ENCODE measurements around the gene KLHL7. TPM values are rescaled to one million over a fixed set of nuclear protein-coding genes. Genes with fewer than 3 reads are reported as not detected.

The KLHL7 gene
- total and polyA plus RNA-seq, 9 of the 15 experiments (the other 6 are each of a cell fraction or from before 2014, with no cell fraction given) = 4.2 to 63.1 (median 32.3) TPM

DNA sequence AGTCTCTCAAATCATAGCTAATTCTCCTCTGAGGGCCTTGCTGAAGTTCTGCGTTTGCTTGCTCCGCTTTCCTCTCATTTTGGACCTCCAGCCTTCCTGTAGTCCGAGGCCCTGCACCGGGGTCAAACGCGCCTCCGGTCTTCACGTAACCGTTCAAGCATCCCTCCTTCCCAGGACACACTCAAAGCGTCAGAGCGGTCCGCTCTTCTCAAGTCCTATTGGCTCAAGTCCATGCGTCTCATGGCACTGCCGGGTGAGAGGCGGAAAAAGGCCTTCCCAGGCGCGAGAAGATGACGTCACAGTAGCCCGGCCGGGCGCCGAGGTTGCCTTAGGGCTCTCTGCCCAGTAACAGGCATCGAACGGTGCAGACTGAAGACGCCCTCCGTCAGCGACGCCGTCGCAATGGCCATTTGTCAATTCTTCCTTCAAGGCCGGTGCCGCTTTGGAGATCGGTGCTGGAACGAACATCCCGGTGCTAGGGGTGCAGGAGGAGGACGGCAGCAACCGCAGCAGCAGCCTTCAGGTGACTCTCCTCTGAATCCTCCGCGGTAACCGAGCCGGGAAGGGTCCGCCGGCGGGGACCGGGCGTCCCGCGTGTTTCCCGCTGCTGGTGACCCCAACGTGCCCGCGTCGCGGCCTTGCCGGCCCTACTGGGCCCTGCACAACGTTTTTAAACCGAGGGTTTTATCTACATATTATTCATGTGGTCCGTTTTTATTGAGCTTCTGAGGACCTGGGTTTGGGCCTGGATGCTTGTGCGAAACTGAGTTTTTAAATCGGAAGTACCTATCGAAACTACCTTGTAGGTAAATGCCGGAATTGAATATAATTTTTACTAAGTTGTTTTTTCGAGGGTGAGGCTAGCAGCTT lies 76.3 kb downstream of the KLHL7 start, which contains the start of gene NUP42 (continued):
- TF ChIP-seq NFYB (IDR thresholded peaks at IDR 0.05; ENCODE audit: extremely low read depth, insufficient read length) (no peak), PURB (CRISPR knock-in tag; IDR thresholded peaks at IDR 0.05; ENCODE audit: low read depth) (no peak), GATAD2A (IDR thresholded peaks at IDR 0.05) (no peak), HDAC6 (IDR thresholded peaks at IDR 0.05; ENCODE audit: low read depth, low read length) (no peak), NR2C2 (CRISPR knock-in tag; IDR thresholded peaks at IDR 0.05) (peak; percentile 85), NR2C2 (tag; IDR thresholded peaks at IDR 0.05) (peak; percentile 97), CHCHD3 (CRISPR knock-in tag; IDR thresholded peaks at IDR 0.05) (no peak), NFIC (IDR thresholded peaks at IDR 0.05) (peak; percentile 86), PHB (CRISPR knock-in tag; IDR thresholded peaks at IDR 0.05) (no peak), ZNF165 (CRISPR knock-in tag; IDR thresholded peaks at IDR 0.05; ENCODE audit: borderline replicate concordance) (no peak), PCBP1 (IDR thresholded peaks at IDR 0.05; ENCODE audit: low read depth, low read length, poor library complexity, severe bottlenecking) (peak; percentile 91), ZNF134 (CRISPR knock-in tag; conservative IDR thresholded peaks at IDR 0.05) (no peak), MYNN (IDR thresholded peaks at IDR 0.05) (no peak; the same call in 1 of the 2 replicates), MYNN (CRISPR knock-in tag; IDR thresholded peaks at IDR 0.05) (no peak), RAD21 (CRISPR knock-in tag; conservative IDR thresholded peaks at IDR 0.05 in 1 of 2, IDR thresholded peaks at IDR 0.05 in 1 of 2) (no peak), ZNF668 (CRISPR knock-in tag; IDR thresholded peaks at IDR 0.05) (no peak), KLF16 (IDR thresholded peaks at IDR 0.05) (no peak), EHMT2 (IDR thresholded peaks at IDR 0.05) (no peak), HDAC1 (IDR thresholded peaks at IDR 0.05) (peak in 1 of 2 experiments; percentile 88; a peak in 2 of 4 replicates), CREB1 (IDR thresholded peaks at IDR 0.05) (peak; percentile 98), CREB1 (CRISPR knock-in tag; IDR thresholded peaks at IDR 0.05) (peak; percentile 99)
- TF ChIP-seq, protein P1, sequence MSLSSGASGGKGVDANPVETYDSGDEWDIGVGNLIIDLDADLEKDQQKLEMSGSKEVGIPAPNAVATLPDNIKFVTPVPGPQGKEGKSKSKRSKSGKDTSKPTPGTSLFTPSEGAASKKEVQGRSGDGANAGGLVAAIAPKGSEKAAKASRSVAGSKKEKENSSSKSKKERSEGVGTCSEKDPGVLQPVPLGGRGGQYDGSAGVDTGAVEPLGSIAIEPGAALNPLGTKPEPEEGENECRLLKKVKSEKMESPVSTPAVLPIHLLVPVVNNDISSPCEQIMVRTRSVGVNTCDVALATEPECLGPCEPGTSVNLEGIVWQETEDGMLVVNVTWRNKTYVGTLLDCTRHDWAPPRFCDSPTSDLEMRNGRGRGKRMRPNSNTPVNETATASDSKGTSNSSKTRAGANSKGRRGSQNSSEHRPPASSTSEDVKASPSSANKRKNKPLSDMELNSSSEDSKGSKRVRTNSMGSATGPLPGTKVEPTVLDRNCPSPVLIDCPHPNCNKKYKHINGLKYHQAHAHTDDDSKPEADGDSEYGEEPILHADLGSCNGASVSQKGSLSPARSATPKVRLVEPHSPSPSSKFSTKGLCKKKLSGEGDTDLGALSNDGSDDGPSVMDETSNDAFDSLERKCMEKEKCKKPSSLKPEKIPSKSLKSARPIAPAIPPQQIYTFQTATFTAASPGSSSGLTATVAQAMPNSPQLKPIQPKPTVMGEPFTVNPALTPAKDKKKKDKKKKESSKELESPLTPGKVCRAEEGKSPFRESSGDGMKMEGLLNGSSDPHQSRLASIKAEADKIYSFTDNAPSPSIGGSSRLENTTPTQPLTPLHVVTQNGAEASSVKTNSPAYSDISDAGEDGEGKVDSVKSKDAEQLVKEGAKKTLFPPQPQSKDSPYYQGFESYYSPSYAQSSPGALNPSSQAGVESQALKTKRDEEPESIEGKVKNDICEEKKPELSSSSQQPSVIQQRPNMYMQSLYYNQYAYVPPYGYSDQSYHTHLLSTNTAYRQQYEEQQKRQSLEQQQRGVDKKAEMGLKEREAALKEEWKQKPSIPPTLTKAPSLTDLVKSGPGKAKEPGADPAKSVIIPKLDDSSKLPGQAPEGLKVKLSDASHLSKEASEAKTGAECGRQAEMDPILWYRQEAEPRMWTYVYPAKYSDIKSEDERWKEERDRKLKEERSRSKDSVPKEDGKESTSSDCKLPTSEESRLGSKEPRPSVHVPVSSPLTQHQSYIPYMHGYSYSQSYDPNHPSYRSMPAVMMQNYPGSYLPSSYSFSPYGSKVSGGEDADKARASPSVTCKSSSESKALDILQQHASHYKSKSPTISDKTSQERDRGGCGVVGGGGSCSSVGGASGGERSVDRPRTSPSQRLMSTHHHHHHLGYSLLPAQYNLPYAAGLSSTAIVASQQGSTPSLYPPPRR (CRISPR knock-in tag; IDR thresholded peaks at IDR 0.05; ENCODE audit: borderline replicate concordance) = no peak; the same call in 1 of the 2 replicates
- TF ChIP-seq, protein P2, sequence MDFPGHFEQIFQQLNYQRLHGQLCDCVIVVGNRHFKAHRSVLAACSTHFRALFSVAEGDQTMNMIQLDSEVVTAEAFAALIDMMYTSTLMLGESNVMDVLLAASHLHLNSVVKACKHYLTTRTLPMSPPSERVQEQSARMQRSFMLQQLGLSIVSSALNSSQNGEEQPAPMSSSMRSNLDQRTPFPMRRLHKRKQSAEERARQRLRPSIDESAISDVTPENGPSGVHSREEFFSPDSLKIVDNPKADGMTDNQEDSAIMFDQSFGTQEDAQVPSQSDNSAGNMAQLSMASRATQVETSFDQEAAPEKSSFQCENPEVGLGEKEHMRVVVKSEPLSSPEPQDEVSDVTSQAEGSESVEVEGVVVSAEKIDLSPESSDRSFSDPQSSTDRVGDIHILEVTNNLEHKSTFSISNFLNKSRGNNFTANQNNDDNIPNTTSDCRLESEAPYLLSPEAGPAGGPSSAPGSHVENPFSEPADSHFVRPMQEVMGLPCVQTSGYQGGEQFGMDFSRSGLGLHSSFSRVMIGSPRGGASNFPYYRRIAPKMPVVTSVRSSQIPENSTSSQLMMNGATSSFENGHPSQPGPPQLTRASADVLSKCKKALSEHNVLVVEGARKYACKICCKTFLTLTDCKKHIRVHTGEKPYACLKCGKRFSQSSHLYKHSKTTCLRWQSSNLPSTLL (IDR thresholded peaks at IDR 0.05) = no peak

Measured in K562 (cell line).